H9 (cell line): Measurements from ENCODE around the gene C2orf92. TPM values are rescaled to one million over a fixed set of nuclear protein-coding genes. Genes with fewer than 3 reads are reported as not detected.

Experiments
- DNase-seq: peaks from one replicate; pipeline ENCODE4 v3.0.0-alpha.2; 2017
- H2AFZ ChIP-seq: one replicate; pipeline ENCODE4 v1.6.1; 2013; ENCODE audit warnings: mild to moderate bottlenecking, low read length, control low read depth, moderate library complexity
- H2AK5ac ChIP-seq: 2 replicates; pipeline ENCODE4 v1.6.1; 2013; ENCODE audit warnings: low read length, control low read depth, mixed read lengths; ENCODE audit not compliant: insufficient read length
- H2BK120ac ChIP-seq: one replicate; pipeline ENCODE4 v1.6.1; 2013; ENCODE audit warnings: low read depth, mild to moderate bottlenecking, low read length, control low read depth, inconsistent platforms; ENCODE audit not compliant: poor library complexity, severe bottlenecking
- H2BK12ac ChIP-seq: 2 replicates; pipeline ENCODE4 v1.6.1; 2013; ENCODE audit warnings: low read length, control low read depth, mixed read lengths, low read depth; ENCODE audit not compliant: insufficient read length
- H2BK15ac ChIP-seq: 2 replicates; pipeline ENCODE4 v1.6.1; 2013; ENCODE audit warnings: low read depth, low read length, control low read depth
- H2BK20ac ChIP-seq: one replicate; pipeline ENCODE4 v1.6.1; 2013; ENCODE audit warnings: low read depth, mild to moderate bottlenecking, low read length, control low read depth, inconsistent platforms; ENCODE audit not compliant: poor library complexity, severe bottlenecking
- H2BK5ac ChIP-seq: 2 replicates; pipeline ENCODE4 v1.6.1; 2013; ENCODE audit warnings: low read length, control low read depth, mixed read lengths; ENCODE audit not compliant: insufficient read length
- H3K14ac ChIP-seq: 2 replicates; pipeline ENCODE4 v1.6.1; 2013; ENCODE audit warnings: low read length, control low read depth; ENCODE audit not compliant: insufficient read depth
- H3K18ac ChIP-seq: 2 replicates; pipeline ENCODE4 v1.6.1; 2013; ENCODE audit warnings: low read depth, mild to moderate bottlenecking, mixed read lengths, low read length, control low read depth; ENCODE audit not compliant: insufficient read length
- H3K23ac ChIP-seq: 2 replicates; pipeline ENCODE4 v1.6.1; 2013; ENCODE audit warnings: low read length, control low read depth, mixed read lengths, low read depth; ENCODE audit not compliant: insufficient read length
- H3K23me2 ChIP-seq: 2 replicates; pipeline ENCODE4 v1.6.1; 2013; ENCODE audit warnings: low read depth, mild to moderate bottlenecking, mixed read lengths, low read length, control low read depth; ENCODE audit not compliant: insufficient read length, poor library complexity, severe bottlenecking
- H3K27ac ChIP-seq: 2 replicates; pipeline ENCODE4 v1.5.1; 2013; ENCODE audit warnings: low read length, control low read depth, mixed read lengths, low read depth; ENCODE audit not compliant: insufficient read length
- H3K27me3 ChIP-seq: 2 replicates; pipeline ENCODE4 v1.6.1; 2013; ENCODE audit warnings: low read length, control low read depth, inconsistent platforms; ENCODE audit not compliant: insufficient read depth
- H3K4ac ChIP-seq: 2 replicates; pipeline ENCODE4 v1.6.1; 2013; ENCODE audit warnings: low read depth, mild to moderate bottlenecking, control low read depth, inconsistent platforms, low read length, moderate library complexity
- H3K4me1 ChIP-seq: 2 replicates; pipeline ENCODE4 v1.6.1; 2013; ENCODE audit warnings: low read length, control low read depth, inconsistent platforms; ENCODE audit not compliant: insufficient read depth
- H3K4me2 ChIP-seq: 2 replicates; pipeline ENCODE4 v1.6.1; 2013; ENCODE audit warnings: low read length, control low read depth, mixed read lengths; ENCODE audit not compliant: insufficient read length, insufficient read depth
- H3K56ac ChIP-seq: 2 replicates; pipeline ENCODE4 v1.6.1; 2013; ENCODE audit warnings: low read depth, mild to moderate bottlenecking, mixed read lengths, low read length, control low read depth; ENCODE audit not compliant: insufficient read length
- H3K79me1 ChIP-seq: 2 replicates; pipeline ENCODE4 v1.6.1; 2013; ENCODE audit warnings: low read depth, mild to moderate bottlenecking, moderate library complexity, low read length, control low read depth, inconsistent platforms; ENCODE audit not compliant: insufficient read depth, poor library complexity, severe bottlenecking
- H3K79me2 ChIP-seq: 2 replicates; pipeline ENCODE4 v1.6.1; 2013; ENCODE audit warnings: low read length, control low read depth, inconsistent platforms; ENCODE audit not compliant: insufficient read depth
- H3K9ac ChIP-seq: 2 replicates; pipeline ENCODE4 v1.6.1; 2013; ENCODE audit warnings: low read length, control low read depth, mixed read lengths; ENCODE audit not compliant: insufficient read length; ENCODE audit errors: extremely low read depth
- H3K9me3 ChIP-seq: one replicate; pipeline ENCODE4 v1.6.1; 2013; ENCODE audit warnings: low read depth, low read length, inconsistent platforms; ENCODE audit not compliant: control insufficient read depth
- H3T11ph ChIP-seq: one replicate; pipeline ENCODE4 v1.6.1; 2013; ENCODE audit warnings: mild to moderate bottlenecking, low read length, control low read depth, inconsistent platforms
- H4K20me1 ChIP-seq: one replicate; pipeline ENCODE4 v1.6.1; 2013; ENCODE audit not compliant: control insufficient read depth, insufficient read length, insufficient read depth
- H4K5ac ChIP-seq: 2 replicates; pipeline ENCODE4 v1.6.1; 2013; ENCODE audit warnings: low read depth, mild to moderate bottlenecking, mixed read lengths, low read length, control low read depth; ENCODE audit not compliant: insufficient read length
- H4K8ac ChIP-seq: replicated peaks from 2 replicates; pipeline ENCODE4 v1.6.1; 2013; ENCODE audit warnings: low read length, control low read depth, mixed read lengths, low read depth; ENCODE audit not compliant: insufficient read length
- H4K91ac ChIP-seq: 2 replicates; pipeline ENCODE4 v1.6.1; 2013; ENCODE audit warnings: low read depth, mild to moderate bottlenecking, moderate library complexity, mixed read lengths, low read length, control low read depth; ENCODE audit not compliant: insufficient read length
- H3K27ac Mint-ChIP-seq, 3 experiments: 2 replicates in 2 of 3; 3 replicates in 1 of 3; pipeline ENCODE4 v1.8.0; 2020 to 2021; ENCODE audit warnings: mixed read lengths in 3 of 3, mild to moderate bottlenecking in 1 of 3, moderate library complexity in 1 of 3
- H3K27me3 Mint-ChIP-seq: 2 replicates; pipeline ENCODE4 v1.8.0; 2021; ENCODE audit warnings: low read depth, mild to moderate bottlenecking, moderate library complexity, mixed read lengths
- H3K36me3 Mint-ChIP-seq, 3 experiments: 2 replicates in 2 of 3; 3 replicates in 1 of 3; pipeline ENCODE4 v1.8.0; 2020 to 2021; ENCODE audit warnings: low read depth in 3 of 3, mixed read lengths in 3 of 3; ENCODE audit not compliant: insufficient read depth in 1 of 3
- H3K4me1 Mint-ChIP-seq, 2 experiments: 2 replicates each; pipeline ENCODE4 v1.8.0; 2020; ENCODE audit warnings: mixed read lengths in 2 of 2
- H3K4me3 Mint-ChIP-seq, 2 experiments: 2 replicates in 1 of 2; 3 replicates in 1 of 2; pipeline ENCODE4 v1.8.0; 2020 to 2021; ENCODE audit warnings: mild to moderate bottlenecking in 2 of 2, mixed read lengths in 2 of 2, moderate library complexity in 1 of 2
- H3K9me3 Mint-ChIP-seq, 2 experiments: 2 replicates in 1 of 2; 3 replicates in 1 of 2; pipeline ENCODE4 v1.8.0; 2020; ENCODE audit warnings: mild to moderate bottlenecking in 2 of 2, mixed read lengths in 2 of 2, moderate library complexity in 1 of 2
- WGBS: extraction: QIAGEN DNeasy Blood & Tissue Kit; methylation state at CpG from one replicate; pipeline ENCODE4 v1.1.7; 2013; ENCODE audit warnings: missing lambda C conversion rate, low lambda C conversion rate, mixed read lengths; ENCODE audit not compliant: insufficient read length; ENCODE audit errors: extremely low coverage; 5-methylcytosine and 5-hydroxymethylcytosine counted together
- total RNA-seq: library from RNA; stranded (reverse); gene quantifications from 2 replicates; pipeline ENCODE4 v1.2.1, GENCODE V29; 2021
- TF ChIP-seq, protein P1 (sequence below): fragments of 200-600 bp; sonication (generic); conservative IDR thresholded peaks from 3 replicates; pipeline ENCODE4 v1.8.0; 2021; ENCODE audit warnings: antibody characterized with exemption, mild to moderate bottlenecking

The C2orf92 gene
- total RNA-seq, 1 experiment from 2014 or later, result 7.3 TPM

DNA sequence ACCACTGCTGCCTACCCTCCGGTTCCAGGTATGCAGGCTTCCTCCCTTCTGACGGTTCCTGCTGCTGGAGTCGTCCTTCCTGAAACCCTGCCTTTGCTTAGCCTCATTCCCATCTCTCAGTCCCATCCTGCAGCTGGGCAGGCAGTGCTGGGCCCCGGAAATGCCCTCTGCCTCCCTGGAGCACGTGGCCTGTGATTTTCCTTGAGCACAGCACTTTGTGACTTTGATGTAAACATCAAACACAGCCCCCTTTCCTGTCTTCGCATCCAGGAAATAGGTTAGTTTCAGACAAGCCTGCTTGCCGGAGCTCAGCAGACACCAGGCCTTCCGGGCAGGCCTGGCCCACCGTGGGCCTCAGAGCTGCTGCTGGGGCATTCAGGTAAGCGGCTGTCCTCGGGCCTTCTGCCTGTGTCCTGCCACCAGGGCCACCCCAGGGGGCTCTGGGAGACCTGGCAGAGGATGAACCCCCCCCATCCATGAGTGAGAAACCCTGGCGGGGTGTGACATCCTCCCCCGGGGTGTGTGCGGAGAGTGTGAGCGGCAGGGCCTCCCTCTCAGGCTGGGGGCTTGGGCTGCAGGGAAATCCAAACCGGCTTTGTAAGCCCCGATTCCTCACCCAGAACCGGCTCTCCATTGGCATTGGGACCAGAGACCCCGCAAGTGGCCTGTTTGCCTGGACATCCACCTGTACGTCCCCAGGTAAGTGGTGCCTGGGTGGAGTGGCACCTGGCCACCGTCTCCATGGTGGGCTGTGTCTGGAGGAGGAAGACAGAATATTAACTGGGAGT lies 44.0 kb downstream of the C2orf92 start, which contains the start of gene ZAP70:
TSS of gene ZAP70 (plus strand) at position 281 of the 788 bp plus-strand sequence. CDS start 10,461 bp downstream, outside the sequence.
- Histone ChIP-seq H3T11ph (no peak within 1 kb of the TSS), H3K79me2 (no peaks in the 10 kb centered on the region), H2BK5ac (no peak within 1 kb of the TSS), H3K4ac (no peak within 1 kb of the TSS), H4K91ac (no peak within 1 kb of the TSS), H2AFZ (no peak within 1 kb of the TSS), H3K79me1 (no peaks in the 10 kb centered on the region), H2BK120ac (no peak within 1 kb of the TSS), H2BK20ac (no peak within 1 kb of the TSS), H3K23ac (no peak within 1 kb of the TSS), H2AK5ac (no peak within 1 kb of the TSS), H3K14ac (no peak within 1 kb of the TSS; the same call in 1 of the 2 replicates), H4K5ac (no peak within 1 kb of the TSS), H4K8ac (no peak within 1 kb of the TSS), H3K18ac (no peak within 1 kb of the TSS), H3K23me2 (no peaks in the 10 kb centered on the region), H3K4me1 (no peaks in the 10 kb centered on the region), H3K27ac (no peak within 1 kb of the TSS), H3K27me3 (no peaks in the 10 kb centered on the region), H3K9me3 (no peaks in the 10 kb centered on the region), H2BK12ac (no peak within 1 kb of the TSS), H2BK15ac (no peak within 1 kb of the TSS), H3K9ac (no peak within 1 kb of the TSS), H3K4me2 (no peak within 1 kb of the TSS), H3K56ac (no peak within 1 kb of the TSS), H4K20me1 (no peaks in the 10 kb centered on the region)
- peaks cover 8 to 13% of the 10 kb centered on the region in 2 experiments for H3K4me1 Mint-ChIP-seq
- peaks cover 4% of the 10 kb centered on the region for H3K27me3 Mint-ChIP-seq
- H3K27ac Mint-ChIP-seq, result peak within 1 kb of the TSS in 2 of 3 experiments; percentile 50 to 53; a peak in 1 of 7 replicates
- TF ChIP-seq, protein P1, sequence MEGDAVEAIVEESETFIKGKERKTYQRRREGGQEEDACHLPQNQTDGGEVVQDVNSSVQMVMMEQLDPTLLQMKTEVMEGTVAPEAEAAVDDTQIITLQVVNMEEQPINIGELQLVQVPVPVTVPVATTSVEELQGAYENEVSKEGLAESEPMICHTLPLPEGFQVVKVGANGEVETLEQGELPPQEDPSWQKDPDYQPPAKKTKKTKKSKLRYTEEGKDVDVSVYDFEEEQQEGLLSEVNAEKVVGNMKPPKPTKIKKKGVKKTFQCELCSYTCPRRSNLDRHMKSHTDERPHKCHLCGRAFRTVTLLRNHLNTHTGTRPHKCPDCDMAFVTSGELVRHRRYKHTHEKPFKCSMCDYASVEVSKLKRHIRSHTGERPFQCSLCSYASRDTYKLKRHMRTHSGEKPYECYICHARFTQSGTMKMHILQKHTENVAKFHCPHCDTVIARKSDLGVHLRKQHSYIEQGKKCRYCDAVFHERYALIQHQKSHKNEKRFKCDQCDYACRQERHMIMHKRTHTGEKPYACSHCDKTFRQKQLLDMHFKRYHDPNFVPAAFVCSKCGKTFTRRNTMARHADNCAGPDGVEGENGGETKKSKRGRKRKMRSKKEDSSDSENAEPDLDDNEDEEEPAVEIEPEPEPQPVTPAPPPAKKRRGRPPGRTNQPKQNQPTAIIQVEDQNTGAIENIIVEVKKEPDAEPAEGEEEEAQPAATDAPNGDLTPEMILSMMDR, result no peak
- no peak within 1 kb of the TSS; a peak in 1 of 5 replicates for H3K4me3 Mint-ChIP-seq
- no CpG with 5 or more reads among the region's 21 CpGs for WGBS
- H3K36me3 Mint-ChIP-seq, result peaks cover 0 to 4% (median 0%) of the 10 kb centered on the region in 3 experiments; a peak in 3 of 7 replicates
- peaks cover 0 to 2% of the 10 kb centered on the region in 2 experiments; a peak in 2 of 5 replicates for H3K9me3 Mint-ChIP-seq
- no peak for DNase-seq
